SHP77 treated with DMSO at 0.1 percent for 48 hours (cell line): ENCODE data around the gene EEFSEC.

Source experiments
- DNase-seq: peaks from one replicate; lab custom pipeline; 2025; lab: John Stamatoyannopoulos, UW

The EEFSEC gene

DNA sequence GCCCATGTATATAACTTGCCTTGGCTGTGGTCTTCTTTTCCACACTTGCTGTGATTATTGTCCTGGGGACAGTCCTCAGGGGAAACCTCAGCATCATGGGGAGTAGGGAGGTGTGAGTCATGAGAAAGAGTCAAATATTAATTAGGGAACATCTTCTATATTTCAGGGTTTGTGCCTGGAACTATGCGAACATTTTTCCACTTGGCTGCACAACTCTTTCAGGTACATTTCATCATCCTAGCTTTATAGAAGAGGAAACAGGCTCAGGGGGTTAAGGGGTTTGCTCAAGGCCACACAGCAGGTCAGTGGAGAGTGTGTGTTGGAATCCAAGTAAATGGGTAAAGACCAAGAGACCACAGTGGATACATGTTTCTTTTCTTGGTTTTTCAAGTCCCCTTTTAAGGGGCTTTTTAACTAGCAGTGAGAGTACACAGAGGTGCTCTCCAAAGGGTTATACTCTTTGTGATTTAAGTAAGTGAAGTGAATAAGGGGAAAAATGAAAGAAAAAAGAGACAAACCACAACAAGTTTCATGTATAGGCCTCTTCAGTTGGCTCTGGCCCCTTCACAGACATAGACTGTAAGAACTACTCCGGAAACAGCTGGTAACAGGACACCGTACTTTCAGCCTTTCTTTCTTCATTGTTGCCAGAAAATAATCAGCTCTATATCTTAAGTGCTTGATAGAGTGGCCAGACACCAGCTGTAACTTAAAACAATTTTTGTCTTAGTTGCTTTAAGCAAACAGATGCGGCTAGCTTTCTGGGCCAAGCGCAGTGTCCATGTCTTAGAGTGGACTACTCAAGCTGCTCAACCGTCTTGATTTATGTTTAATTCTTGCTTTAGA lies 64.6 kb downstream of the EEFSEC start:
- no peak for DNase-seq

DNA sequence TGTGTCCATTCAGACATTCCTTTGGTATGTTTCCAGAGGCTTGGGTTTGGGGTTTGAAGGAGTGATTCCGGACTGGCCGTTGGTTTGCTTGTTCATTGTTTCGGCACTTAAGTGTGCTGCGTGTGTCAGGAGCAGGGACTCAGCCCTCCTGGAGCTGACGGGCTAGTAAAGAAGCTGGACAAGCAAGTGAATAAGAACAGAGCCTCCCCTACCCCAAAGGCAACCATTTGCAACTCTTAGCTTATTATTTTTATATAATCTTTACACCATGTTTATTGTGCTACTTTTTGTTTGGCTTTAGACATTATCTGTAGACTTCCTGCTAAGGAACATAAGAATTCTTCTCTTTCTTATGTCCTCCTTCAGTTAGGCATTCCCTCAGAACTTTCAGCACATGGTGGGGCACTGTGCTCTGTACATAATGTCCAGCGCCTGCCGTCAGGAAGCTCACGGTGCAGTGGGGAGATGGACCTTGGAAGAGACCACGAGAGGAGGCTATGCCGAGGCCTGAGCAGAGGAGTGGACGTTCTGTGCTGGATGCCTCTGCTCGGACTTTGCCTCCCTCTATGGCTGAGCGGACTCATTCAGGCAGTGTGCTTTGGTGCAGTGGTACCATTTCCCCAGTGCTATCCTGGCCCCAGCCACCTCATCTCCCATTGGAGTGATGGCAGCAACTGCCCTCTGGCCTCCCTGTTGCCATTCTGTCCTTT lies 65.4 kb downstream of the EEFSEC start:
- DNase-seq = no peak

DNA sequence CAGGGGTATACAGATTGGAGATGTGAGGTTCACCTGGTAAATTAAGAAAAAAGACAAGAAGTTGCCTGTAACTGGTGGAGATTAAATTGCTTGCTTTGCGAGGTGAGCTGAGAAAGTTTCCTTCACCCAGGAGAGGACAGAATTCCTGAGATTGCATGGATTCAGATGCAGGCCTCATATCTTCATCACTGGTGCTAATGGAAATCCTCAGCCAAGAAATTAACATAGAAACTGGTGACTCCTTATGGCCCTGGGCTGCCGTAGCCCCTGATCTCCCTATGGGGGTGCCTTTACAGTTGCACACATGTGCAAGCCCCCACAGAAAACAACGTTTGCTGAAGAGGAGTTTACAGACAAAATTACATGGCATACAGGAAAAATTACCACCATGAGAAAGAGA lies 68.0 kb downstream of the EEFSEC start:
- no peak for DNase-seq

DNA sequence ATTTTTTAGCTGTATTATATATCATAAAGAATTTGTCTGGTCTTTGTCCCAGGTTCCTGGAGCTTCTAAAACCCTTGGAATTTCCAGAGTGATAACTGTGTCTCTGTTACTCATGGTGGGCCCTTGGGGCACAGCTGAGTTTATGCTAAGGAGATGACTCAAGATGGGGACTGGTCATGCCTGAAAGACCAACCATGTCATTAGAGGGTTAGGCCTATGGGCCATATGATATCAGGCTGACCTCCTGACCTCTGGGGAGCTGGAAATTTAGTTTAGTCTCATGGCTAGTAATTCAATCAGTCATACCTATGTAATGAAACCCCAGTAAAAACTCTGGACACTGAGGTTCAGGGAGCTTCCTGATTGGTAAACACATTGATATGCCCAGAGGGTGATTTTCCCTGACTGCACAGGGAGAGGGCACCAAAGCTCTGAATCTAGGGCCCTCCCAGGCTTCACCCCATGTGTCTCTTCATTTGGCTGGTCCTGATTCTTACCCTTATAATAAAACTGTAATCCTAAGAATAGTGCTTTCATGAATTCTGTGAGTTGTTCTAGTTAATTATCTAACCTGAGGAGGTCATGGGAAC lies 69.6 kb downstream of the EEFSEC start:
- DNase-seq = no peak

DNA sequence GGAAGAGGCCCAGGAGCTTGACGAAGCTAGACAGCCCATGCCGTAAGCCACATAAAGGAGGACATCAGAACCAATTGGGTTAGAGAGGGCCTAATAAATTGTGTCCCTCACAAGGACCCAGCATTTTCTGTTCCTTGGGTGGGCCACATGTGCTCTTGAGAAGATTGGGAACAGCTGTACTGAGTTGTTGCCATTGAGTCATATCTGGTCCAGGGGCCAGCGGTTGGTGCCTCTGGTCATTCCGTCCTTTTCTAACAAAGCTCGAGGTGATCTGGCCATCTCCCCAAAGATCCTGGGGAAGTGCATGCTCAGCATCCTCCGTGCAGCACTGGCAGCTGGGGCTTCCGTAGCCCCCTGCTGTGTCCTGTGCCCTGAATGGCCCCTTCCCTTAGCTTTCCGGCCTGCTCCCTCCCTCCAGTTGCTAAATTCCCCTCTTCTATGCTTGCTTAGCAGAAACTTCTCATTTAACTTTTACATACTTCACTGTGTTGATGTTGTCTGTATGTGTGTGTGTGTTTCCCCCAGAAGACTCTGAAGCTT lies 73.0 kb downstream of the EEFSEC start:
- DNase-seq = no peak

DNA sequence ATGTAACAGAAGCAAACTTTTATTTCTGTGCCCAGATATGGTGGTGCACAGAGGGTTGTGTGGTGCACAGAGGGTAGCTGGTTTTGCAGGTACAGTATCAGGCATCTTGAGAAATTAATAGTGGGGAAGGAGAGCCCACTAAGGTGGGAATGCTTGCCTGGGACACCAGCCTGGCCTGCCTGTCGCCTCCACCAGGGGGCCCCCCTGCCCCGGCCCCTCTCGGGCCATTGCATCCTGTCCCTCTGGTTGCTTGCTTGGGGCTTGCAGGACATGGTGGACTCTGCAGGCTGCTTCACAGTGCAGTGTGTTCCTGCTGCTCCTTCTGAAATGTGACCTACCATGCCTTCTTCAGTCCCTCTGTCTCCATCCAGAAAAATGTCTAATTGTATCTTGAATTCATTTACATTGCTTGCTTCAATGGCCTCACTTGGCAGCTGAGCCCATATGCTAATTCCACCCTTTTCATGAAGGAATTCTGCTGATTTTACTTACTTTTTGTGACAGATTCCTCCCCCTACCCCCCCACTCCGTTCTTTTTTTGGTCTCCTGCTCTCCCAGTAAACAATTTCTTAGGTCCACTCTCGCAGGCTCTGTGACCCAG lies 73.6 kb downstream of the EEFSEC start:
- no peak for DNase-seq

DNA sequence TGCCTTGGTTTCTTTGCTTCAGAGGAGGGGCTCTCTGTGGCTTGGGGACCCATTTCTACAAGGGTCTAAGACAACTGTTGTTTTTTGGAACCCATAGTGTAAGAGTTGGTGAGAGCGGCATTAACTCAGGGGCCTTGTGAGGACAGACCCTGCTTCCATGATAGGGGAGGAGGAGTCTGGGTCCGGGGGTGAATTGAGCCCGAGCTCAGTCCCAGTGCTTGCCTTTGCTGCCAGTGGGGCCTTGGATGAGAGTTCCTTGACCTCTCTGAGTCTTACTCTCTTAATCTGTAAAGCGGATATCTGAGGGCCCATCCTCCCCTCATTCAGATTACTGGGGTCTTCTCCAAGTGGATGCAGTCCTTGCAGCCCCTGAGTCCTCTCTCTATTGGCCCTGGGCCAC lies 74.2 kb downstream of the EEFSEC start:
- DNase-seq = no peak

DNA sequence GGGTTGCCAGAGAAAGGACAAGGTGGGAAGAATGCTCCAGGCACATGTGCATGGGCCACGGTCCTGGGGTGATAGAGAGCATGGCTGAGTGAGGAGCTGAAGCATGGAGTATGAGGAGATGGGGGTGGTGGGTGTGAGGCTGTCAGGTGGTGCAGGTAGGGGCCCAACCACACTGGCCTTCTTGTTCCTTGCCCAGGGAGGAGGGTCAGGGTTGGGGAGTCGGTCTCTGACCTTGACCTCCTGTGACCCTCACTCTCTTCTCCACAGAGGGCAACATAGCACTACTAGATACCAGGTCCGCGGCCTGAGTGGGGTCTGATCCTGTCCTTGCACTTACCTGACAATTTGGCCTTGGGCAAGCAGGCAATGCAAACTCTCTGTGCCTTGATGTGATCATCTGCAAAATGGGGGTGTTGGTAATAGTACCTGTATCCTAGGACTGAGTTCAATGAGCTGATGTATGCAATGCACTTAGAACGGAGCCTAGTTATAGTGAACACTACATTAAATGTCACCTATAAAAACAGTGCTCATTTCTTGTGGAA lies 75.2 kb downstream of the EEFSEC start:
- no peak for DNase-seq

DNA sequence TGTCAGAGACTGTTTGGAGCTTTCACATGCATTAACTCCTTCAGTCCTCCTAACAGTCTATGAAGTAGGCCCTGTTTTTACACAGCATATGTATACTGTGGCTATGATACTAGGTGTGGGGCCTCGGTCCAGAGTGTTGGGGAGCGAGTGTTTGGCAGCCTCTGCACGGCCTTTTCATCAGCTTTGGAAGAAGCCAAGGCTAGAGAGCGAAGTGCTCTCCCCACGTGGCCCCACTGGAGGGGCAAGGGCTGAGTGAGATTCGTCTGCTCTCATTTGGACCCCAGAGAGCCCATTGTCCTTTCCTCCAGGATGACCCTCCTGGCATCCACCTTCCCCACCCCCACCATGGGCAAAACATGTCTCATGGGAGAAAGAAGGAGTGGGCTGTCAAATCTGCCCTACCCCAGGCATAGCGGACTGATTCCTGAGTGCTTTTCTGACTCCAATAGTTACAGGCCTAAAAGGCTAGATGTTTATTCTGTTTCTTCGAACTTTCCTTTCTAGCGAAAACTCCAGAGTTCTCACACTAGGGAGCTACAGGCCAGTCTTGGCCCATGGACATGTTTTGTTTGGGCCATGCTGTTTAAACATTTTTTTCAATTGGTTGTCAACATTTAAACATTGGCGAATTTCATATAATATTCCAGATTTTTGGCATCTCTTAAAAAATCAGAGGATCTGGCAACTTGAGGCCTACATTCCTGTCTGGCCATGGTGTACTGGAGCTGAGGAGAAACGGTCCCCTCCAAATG lies 76.0 kb downstream of the EEFSEC start:
- DNase-seq = no peak

DNA sequence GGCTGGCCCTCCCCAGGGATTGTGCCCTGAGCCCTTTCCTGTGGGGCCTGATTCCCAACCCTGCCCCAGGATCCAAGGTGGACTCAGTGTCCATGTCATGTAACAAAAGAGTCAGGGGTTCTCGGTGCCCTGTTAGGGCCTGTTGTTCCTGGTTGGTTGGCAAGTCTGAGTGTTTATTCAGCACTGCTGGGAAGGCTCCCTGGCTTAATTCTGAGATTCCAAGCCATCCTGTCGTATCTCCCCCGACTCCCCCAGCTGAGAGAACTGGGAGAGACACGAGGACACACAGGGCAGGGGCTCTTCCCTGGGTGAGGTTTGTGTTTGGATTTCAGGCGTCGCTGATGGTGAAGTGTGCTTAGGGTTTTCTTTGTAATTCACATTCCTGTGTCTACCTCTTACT lies 78.3 kb downstream of the EEFSEC start:
- no peak for DNase-seq

DNA sequence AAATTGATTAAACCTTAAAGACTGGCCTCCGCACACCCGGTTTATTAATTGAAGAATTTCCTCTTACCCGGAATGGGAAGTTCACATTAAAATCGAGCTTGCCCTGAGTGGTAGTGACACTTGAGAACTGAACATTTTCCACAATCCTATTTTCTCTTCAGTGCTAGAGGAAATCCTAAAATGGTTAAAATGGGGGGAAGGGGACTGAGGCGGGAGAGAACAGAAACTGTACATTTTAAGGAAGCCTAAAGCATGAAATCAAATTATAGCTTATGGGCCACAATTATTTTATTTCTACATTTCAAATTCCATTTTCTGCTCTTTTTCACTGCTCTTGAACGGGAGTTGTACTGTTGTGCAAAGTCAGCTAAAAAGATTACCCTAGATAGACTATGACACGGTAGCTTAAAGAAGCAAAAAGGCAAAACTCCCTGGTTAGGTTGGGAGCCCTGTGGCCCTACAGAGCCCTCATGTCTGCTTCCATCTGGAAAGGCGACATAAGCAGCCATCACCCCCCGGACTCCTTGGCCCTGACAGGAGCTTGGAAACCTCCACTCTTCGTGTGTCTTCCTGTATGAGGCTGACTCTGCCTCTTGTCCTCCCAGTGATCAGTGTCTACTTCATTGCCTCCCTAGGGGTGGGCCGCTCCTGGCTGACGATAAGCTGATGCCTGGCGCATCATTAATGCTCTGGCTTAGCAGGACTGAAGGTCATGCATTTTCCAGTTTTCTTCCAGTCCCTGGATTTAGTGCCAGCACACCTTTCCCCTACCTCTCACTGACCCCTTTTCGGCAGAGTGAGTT lies 79.3 kb downstream of the EEFSEC start:
- no peak for DNase-seq

DNA sequence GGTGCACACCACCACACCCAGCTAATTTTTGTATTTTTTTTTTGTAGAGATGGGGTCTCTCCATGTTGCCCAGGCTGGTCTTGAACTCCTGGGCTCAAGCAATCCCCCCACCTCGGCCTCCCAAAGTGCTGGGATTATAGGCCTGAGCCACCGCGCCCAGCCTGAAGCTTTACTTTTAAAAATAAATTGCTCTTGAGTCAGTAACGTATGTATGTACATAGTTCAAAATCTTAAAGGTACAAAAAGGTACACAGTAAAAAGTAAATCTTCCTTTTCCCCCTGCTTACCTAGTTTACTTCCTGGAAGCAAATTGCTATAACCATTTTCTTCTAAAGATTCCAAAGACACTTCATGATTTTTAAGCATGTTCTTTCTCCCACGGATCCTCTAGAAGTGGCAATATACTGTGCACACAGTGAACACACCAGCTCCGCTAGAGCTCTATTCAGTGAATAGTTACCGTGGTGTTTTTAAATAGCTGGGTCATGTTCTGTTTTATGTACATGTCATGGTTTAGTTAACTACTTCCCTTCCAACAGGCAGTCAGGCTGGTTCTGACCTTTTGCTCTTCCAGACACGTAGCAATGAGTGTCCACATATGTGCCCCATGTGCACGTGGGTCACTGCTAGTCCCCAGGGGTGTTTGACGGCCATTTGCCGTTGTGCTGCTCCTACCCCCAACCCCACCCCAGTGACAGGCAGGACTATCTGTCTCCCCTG lies 82.1 kb downstream of the EEFSEC start:
- DNase-seq = no peak

DNA sequence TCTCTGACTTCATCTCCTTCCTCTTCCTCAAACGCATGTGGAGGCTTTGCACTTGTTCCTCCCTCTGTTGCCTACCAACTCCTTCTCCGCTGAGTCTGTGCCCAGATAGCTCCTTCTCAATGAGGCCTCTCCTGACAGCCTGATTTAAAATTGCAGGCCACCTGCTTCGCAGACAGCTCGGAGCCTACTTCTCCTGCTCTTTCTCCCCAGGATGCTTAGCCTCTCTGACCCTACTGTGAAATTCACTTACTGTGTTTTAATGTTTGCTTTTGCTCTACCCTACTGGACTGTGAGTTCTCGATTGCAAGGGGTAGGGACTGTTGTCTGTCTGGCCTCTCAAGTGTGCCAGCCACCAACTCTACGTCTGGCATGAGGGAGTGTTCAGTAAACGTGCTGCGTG lies 83.4 kb downstream of the EEFSEC start:
- DNase-seq = no peak

DNA sequence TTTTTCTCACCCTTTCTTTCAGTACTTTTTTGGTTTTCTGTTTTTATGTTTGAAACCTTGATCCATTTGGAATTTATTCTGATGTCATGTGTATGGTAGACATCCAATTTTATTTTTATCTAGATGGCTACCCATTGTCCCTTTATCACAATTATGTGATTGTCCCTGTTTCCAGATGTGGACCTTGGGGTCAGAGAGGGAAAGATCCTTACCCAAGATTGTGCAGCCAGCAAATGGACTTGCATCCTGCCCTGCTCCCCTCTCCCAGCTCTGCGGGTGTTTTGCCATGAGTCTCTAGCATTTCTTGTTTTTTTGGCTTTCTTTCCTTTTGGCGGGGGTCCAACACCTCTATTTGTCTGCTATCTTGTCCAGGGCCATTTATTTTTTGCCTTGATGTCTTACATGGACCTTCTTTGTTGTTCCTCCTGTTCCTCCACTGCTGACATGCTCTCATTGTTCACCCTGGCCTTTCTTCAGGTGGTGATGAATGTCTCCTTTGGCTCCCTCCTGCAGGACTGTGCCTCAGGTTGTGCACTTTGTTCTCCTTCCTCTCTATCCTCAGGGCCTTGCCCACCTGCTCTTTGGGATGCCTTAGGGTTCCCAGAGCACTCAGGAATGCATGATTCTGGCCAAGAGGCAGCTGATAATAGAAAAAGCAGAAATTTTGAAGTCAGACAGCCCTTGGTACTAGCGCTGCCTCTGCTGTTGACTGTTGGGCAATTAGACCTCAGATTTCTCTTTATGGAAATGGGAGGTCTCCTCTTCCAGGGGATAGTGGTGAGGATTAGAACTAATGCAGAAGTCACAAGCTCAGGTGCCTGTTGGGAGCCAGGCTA lies 84.3 kb downstream of the EEFSEC start:
- no peak for DNase-seq

DNA sequence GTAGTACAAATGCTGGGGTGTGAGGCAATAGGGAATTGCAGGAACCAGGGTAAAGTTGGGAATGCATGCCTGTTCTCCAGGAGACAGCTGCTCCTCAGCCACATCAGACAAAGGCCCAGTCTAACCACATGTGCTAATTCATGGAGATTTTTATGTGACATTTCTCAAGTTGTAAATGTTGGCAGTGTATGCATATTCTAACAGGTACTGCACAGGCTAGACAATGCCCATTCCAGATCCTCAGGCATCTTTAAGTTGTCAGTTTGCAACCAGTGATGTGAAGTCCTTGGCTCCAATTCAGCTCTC lies 84.9 kb downstream of the EEFSEC start:
- no peak for DNase-seq

DNA sequence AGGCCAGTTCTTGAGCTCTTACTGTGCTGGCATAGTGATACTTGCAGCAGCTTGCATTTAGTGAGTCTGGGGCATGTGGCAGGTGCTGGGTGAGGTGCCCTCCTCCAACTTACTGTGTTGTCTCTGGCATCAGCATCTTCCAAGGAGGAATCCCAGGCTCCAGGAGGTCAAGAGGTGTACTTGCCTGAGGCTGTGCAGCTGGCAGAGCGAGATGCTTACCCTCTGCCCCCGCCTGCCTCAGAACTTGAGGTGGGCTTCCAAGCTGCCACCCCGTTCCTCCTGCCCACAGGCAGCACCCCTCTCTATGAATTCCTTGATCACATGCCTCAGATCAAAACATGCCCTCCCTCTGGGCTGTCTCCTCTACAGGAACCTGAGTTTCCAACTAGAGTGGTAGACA lies 86.0 kb downstream of the EEFSEC start:
- DNase-seq = no peak

DNA sequence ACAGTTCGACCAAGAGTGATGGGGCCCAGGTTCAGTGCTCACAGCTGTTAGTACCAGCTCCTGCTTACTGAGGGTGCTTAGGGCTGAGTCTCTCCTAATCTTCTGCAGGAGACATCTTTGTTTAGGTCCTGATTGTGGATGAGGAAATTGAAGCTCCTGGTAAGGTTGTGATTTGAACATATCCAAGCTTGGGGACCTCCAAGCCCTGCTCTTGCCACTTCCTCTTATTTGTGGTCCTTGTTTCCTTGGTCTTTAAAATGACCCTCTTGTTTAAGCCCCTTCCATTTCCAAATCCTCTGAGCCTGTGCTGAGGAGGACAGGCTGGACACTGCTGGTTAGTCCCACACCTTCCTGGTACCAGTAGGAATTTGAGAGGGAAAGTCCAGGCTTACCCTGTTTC lies 87.0 kb downstream of the EEFSEC start:
- no peak for DNase-seq

DNA sequence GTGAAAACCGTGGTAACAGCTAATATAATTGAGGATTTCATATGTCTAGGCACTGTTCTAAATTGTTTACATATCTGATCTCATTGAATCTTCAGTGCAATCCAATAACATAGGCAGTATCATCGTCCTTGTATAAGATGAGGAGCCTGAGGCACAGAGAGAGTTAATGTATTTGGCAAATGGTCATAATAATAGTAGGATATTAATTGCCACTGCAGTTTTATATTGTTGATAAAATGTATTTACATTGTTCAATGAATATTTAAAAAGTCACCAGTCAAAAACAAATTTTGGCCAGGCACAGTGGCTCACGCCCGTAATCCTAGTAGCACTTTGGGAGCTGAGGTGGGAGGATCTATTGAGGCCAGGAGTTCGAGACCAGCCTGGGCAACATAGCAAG lies 88.5 kb downstream of the EEFSEC start:
- no peak for DNase-seq
